SK-N-SH (cell line): ENCODE measurements around the gene ADD3.

ENCODE experiments used
- CTCF ChIP-seq: fragments of 200-600 bp; sonication (generic); IDR thresholded peaks from 2 replicates; pipeline ENCODE4 v1.6.1; 2017; ENCODE audit warnings: antibody characterized with exemption, mild to moderate bottlenecking, moderate library complexity
- EZH2phosphoT487 ChIP-seq: fragments of 200-600 bp; sonication (generic); IDR thresholded peaks from 2 replicates; pipeline ENCODE4 v1.6.1; 2017; ENCODE audit warnings: low read depth, mixed run types, mild to moderate bottlenecking, antibody characterized with exemption, moderate library complexity, borderline replicate concordance
- JUND ChIP-seq: IDR thresholded peaks from 2 replicates; pipeline ENCODE4 v1.4.0; 2012
- MAX ChIP-seq: IDR thresholded peaks from 2 replicates; pipeline ENCODE4 v1.4.0; 2012; ENCODE audit warnings: low read depth
- POLR2AphosphoS5 ChIP-seq: IDR thresholded peaks from 2 replicates; pipeline ENCODE4 v1.6.1; 2012; ENCODE audit warnings: low read depth, low read length
- USF2 ChIP-seq: fragments of 150-350 bp; IDR thresholded peaks from 2 replicates; pipeline ENCODE4 v1.6.1; 2017; ENCODE audit warnings: antibody characterized with exemption, low read length, low read depth, borderline replicate concordance
- ZBTB33 ChIP-seq: IDR thresholded peaks from 2 replicates; pipeline ENCODE4 v1.4.0; 2012; ENCODE audit warnings: low read depth, borderline replicate concordance

GRCh38 chr10:109960682-109961081, 47.1 kb upstream of the ADD3 start:
- no peak for TF ChIP-seq CTCF
- TF ChIP-seq POLR2AphosphoS5, result no peak
- TF ChIP-seq USF2, result no peak
- TF ChIP-seq JUND, result no peak
- TF ChIP-seq ZBTB33, result no peak
- no peak for TF ChIP-seq MAX
- TF ChIP-seq EZH2phosphoT487, result no peak
